HTERT RPE-1 (cell line): ENCODE results near the gene ZNF275.
"Not testable (repeated sequence)": the region's sequence is repeated elsewhere in the genome, so short reads cannot be mapped to it uniquely, and the experiment has no call there.

Experiments
- in situ Hi-C: fragments of 300-500 bp; cut with MboI; formaldehyde crosslinking; loops from 4 replicates; pipeline ENCODE4 v1.14.3; 2020; ENCODE audit warnings: low sequenced_read_pairs

Gene ZNF275, protein sequence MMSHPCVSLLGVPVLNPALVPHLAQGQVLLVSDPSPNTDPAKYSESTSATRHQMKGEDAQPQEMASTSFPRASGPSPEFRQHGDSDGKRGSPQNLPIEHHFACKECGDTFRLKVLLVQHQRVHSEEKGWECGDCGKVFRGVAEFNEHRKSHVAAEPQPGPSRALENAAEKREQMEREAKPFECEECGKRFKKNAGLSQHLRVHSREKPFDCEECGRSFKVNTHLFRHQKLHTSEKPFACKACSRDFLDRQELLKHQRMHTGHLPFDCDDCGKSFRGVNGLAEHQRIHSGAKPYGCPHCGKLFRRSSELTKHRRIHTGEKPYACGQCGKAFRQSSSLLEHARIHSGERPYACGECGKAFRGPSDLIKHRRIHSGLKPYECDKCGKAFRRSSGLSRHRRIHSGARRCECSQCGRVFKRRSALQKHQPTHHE

DNA sequence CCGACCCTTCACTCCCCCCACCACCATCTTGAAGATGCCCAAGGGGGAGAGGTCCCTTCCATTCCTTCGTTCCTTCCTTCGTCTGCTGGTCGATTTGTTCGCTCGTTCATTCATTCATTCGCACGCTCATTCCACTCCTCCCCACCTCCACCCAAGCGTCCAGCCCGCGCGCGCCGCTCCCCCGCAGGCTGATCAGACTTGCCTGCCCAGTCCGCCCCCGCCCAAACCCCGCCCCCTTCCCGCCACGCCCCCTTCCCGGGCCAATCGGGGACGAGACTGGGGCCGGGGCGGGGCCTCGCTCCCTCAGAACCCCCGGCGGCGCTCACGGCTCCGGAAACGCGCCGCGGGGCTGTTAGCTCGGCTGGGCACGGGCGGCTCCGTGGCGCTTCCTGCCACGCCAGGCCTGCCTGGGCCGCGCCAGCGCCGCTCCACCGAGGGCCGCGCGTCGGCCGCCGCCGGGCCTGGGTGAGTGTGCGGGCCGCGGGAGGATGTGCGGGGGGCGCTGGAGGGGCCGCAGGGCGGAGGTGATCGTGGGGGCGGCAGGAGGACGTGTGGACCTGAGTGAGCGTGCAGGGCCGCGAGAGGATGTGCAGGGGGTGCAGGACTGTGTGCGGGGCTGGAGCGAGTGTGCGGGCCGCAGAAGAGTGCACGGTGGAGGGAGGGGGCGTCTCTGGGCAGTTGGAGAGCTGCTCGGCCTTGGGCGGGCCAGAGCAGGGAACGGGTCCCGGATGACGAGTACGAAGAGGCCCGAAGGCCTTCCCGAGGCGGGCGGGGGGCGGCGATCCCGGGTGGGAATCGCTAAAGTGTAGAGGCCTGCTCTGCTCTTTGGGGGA lies at the start of gene ZNF275:
TSS of gene ZNF275 (plus strand) at position 333 of the 833 bp plus-strand sequence. CDS start 2,527 bp downstream, outside the sequence.
- in situ Hi-C loops, result no loop called here

DNA sequence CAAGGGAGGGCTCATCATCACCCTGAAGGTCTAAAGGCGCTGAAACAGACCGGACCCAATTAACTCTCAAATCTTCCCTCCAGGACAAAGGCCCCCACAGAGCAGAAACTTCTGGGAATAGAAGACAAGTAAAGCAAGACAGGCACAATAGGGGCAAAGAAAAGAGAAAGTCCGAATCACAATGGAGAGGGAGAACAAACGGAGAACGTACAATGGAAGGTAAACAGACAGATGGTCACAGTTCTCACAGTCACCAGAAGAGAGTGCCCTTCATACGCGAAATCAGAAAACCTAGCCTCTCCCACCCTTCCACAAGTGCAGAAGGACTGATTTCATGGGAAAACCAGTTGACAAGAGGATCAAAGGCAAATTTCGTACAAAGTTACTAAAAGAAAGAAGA lies 48.3 kb upstream of the ZNF275 start:
- in situ Hi-C loops, result not testable (repeated sequence)

DNA sequence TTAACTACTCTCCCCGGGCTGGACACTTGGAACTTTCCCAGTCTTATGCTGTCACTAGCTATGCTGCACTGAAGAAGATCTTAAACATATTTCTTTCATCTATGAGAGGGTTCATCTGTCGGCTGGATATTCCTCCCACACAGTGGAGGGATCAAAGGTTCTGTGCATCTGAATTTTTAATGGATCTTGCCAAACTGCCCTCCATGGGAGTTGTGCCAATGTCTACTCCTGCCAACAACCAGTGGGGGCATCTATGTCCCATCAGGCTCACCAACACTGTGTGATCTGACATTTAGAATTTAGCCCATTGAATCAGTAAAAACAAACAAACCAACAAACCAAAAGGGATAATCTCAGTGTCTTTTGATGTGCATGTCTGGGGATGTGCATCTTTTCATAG lies 45.1 kb upstream of the ZNF275 start:
- in situ Hi-C loops, result not testable (repeated sequence)

DNA sequence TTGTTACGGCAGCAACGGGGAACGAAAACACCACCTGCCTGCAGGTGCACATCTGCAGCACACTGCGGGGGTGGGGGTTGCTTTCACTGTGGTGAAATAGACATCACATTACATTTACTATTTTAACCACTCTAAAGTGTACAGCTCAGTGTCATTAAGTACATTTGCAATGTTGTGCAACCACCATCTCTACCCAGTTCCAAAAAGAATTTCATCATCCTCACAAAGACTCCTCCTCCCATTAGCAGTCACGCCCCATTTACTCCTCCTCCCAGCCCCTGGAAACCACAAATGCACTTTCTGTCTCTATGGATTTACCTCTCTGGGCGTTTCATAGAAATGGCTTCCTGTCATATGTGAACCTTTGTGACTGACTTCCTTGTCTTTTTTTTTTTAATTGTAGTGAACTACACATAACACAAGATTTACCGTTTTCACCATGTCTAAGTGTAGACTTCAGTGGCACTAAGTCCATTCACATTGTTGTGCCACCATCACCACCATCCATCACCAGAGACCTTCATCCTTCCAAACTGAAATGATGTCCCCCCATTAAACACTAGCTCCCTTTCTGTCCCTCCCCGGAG lies 40.4 kb upstream of the ZNF275 start:
- in situ Hi-C loops, result not testable (repeated sequence)

DNA sequence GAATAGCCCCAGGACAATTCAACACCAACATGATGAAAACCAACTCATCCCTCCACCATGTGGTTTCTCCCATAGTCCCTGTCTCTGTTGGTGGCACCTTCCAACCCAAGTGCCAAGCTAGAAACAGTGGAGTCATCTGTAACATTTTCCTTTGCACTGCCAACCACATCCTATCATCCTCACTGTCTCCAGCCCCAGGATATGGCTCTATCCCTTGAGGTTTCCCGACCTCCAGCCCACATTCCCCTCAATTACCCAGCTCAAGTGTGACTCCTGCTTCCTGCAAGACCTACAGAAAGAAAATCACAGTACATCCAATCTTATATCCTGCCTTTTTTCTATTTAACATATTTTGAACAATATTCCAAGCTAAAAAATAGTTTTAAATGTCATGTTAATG lies 36.6 kb upstream of the ZNF275 start:
- in situ Hi-C loops, result no loop called here

DNA sequence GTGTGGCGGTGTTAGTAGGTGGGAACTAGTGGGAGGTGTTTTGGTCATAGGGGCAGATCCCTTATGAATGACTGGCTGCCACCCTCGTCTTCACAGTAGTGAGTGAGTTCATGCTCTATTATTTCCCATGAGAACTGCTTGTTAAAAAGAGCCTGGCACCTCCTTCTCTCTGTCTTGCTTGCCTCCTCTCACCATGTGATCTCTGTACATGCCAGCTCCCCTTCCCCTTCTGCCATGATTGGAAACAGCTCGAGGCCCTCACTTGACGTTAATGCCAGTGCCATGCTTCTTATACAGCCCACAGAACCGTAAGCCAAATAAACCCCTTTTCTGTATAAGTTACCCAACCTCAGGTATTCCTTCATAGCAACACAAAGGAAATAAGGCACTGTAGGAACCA lies 34.1 kb upstream of the ZNF275 start:
- in situ Hi-C loops, result no loop called here

DNA sequence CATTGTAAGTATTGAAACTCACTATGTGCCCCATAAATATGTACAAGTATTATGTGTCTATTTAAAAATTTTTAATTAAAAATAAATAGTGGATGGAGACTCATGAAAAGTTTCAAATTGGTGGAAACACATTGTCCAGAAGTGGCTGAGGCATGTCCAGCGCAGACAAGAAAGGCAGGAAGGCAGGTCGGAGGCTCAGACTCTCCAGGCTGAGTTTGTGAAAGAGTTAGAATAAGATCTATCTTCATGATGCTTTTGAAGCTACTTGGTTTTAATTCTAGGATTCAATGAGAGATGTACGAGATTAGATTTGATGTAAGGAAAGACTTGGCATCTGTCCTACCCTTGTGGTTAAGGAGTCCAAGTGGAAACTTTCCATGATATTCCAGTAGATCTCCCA lies 32.2 kb upstream of the ZNF275 start:
- in situ Hi-C loops, result no loop called here

DNA sequence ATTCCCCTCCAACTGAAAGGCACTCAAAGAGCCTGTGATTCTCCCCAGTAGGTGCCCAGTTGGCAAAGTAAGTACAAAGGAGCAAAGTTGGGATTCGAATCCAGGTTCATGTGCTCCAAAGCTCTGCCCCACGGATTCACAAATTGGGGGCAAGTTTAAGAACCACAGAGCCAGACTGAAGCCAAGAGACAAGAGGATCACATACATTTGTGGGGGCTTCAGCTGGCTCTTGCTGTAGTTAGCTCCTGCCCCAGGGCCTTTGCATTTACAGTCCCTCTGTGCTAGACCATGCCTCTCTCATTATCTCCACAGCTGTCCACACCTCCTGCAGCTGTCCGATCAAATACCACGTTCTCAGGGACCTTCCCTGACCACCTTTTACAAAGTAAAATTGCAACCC lies 31.2 kb upstream of the ZNF275 start:
- in situ Hi-C loops, result no loop called here

DNA sequence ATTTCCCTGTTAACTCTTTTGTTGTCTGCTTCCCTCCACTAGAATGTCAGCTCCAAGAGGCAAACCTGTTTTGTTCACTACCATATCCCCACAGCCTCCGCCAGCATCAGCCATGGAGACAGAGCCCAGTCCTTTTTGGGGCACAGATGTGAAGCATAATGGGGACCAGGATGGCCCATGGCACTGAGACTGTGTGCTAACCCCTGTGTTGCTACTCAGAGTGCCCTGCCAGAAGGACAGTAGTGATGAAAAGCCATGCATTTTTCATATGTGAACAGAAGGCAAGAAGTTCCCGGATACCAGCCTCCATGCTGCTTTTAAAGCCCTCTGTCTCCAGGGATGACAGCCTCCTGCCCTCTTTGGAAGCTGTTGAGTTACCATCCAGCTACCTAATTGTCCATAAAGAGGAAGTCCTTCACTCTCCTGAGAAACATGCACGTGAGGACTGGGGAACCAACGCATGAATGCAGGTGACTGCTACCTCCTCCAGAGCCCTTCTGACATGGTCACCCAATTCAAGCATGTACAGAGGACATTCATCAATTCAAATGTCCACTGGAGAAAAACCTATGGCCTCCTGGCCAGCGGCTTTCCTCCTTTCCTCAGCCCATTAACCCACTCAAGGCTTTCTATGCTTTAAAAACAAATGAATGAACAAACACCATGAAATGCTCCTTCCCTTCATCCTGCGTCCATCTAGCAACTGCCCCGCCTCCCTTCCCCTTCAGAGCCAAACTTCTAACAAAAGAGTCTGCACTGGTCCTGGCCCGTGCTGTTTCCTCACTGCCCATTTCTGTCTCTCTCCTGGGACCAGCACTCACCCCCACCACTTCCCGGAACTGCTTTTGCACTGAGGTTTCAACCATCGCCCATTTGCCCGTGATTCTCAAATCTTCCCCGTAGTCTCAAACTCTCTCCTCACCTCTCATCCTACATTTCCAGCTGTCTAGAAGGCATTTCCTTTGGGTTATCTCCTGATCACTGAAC lies 30.4 kb upstream of the ZNF275 start:
- in situ Hi-C loops, result no loop called here

DNA sequence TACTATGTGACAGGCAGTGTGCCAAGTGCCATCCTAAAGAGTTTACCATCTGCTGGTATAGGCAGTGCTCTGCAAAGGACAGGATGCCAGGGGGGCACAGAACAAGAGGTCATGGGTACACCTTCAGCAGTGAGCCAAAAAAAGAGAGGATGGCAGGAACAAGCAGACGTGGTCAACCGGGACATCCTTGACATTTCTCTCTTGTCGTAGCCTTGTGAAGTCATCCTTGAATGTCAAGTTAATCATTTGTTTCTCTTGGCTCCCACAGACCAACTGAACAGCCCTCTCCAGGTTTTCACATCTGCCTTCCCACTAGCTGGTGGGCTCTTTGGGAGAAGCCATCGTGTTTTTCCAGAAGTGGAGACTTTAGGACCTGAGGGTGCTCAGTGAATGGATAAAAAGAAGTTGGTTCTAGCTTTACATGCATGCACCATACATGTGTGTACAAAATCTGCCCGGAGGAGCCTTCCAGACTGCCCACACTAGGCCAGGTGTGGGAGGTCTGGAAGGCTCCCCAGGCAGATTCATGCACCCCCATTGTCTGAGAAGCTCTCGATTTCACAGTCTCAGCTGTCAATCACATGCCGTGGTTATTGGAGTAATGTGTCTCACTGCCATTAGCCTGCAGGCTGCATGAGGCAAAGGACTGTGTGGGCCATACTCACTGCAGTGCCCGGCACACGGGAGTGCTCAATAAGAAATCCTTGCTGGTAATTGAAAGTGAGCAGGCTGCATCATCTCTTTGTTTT lies 28.8 kb upstream of the ZNF275 start:
- in situ Hi-C loops, result no loop called here

DNA sequence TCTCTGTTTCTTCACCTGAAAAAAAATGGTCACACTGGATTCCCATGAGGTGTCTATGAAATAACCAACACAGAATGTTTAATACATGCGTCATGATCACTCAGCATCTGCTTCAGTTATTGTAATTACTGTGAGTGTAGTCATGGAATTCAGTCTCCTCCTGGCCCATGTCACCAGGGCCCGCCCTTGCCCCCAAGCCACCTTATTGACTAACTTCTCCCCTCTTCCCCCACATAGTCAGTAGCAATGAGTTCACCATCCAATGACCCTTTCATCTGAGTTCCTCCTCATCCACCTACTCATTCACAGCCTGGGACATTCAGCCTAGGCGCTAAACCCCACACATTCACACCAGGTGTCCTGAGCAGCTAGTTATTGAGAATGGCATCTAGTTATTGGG lies 28.0 kb upstream of the ZNF275 start:
- in situ Hi-C loops, result no loop called here

DNA sequence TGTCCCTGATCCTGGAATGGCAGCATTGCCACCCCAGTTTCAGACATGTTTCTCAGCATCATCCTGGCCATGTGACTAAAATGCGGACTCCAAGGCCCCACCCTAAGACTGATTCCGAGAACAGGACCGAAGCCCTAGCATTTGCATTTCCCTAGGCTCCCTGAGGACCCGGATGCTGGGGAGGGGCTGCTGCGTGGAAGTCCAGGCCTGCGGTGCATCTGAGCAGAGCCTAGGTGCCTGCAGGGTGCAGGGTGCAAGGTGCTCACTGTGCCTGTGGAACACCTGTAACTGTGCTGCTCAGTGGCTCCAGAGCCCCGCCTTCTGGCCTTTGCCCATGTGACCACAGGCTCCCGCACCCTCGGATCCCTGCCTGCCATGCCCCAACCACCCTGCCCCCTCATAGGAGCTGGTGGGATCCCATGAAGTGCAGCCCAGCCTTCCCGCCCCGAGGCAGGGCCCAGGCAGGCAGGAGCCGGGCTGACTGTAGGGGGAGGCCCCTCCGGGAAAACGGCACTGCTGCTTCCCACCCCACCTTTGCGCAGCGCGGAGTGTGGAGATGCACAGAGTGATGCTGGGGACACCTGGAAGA lies 27.3 kb upstream of the ZNF275 start:
- in situ Hi-C loops, result no loop called here

DNA sequence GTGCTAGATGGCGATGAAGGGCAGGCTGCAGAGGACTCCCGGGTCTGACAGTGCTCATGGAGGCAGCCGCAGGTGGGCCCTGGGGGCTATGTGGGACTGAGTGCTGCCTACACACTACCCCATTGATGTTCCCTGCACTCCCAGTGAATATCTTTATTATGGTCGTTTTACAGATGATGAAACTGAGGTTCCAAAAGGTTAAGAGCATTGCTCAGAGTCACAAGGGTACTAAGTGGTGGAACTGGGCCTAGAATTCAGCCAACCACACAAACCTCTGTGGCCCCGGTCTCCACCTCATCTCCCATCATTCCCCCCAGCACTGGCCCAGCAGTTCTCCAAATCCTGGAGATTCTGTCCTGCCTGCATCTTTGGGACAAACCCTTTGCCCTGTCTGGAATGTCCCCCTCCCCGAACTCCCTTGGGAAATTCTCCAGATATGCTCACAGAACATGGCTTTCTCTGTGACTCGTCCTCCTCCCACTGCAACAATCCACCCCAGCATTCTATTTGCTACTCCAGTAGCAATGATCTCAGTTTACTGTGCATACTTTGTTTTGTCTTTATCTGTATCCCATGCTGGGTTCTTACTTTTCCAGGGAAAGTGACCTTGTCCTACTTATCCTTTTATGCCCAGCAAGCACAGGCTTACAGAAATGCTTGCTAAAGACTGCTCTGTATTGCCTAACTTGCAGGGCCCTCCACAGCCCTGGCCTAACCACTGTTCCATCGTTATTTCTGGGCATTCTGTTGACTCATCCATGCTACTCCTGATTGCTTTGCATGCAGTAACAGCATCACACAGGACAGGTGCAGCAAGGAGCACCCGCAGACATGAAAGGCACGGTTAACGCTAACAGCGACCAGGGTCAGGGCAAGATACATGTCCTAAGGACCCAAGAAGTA lies 26.4 kb upstream of the ZNF275 start:
- in situ Hi-C loops, result no loop called here

DNA sequence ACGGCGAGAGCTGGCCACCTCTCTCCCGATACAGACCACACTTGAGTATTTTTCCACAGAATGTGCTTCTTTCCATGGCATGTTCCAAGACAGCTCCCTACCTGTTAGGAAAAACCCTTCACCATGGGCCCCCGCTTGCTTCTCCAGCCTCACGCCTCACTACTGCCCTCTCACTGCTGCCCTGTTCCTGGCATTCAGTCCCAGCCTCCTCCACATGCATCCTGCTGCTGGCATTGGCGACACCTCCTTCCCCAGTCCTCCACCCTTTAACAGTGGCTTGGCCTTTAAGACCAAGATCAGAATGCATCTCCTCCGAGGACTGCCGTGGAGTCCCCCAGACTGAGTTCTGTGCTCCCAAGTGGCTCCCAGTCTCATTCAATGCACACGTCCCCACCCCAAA lies 23.1 kb upstream of the ZNF275 start:
- in situ Hi-C loops, result no loop called here

DNA sequence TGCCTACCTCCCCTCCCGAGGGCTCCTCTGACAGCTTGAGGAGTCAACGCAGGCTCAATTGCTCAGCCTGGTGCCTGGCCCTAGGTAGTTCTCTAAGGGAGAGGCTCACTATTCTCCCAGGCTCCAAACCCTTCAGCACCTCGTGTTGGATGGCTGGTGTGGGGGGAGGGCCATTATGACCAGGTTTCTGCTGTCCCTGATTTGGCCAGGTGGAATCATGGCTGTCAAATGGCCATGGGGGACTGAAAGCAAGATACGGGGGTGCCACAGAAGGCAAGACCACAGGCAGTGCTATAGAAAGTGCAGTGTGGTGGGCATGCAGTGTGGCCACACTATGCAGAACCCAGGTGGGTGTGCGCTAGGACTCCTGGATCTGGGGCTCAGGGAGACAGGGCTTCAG lies 21.9 kb upstream of the ZNF275 start:
- in situ Hi-C loops, result no loop called here

DNA sequence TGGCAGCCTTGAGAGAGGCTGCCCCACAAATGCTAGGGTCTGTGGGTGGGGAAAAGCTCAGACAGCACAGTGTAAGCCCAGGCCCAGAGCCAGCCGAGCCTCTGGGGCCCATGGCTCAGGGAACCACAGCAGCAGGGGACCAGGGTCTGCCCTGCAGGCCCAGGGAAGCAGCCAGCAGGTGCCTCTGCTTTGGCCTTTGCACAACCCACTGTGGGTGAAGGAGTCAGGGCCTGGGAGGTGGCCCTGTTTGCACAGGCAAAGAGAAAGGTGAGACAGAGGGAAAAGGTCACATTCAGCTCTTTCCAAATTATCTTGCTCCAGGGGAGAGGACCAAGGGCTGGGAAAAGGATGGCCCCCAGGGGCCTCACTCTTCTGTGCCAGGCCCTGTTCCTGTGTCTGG lies 21.1 kb upstream of the ZNF275 start:
- in situ Hi-C loops, result no loop called here

DNA sequence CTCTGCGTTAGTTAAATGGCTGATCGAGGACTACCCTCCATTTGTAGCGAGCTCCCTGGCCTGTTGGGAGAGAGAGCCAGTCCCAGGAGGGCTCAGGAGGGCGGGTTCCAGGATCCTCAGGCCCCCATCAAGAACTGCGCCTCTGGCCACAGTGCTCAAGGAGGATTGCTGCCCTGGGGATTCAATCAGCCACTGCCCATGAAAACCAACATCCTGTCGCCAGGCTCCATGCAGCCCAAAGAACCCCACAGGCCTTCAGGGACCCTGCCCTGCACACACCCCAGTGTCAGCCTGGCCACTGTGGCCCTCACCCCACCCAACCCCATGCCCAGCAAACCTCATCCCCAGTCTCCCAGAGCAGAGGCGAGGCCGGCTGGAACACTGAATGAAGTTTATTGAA lies 16.6 kb upstream of the ZNF275 start:
- in situ Hi-C loops, result no loop called here

DNA sequence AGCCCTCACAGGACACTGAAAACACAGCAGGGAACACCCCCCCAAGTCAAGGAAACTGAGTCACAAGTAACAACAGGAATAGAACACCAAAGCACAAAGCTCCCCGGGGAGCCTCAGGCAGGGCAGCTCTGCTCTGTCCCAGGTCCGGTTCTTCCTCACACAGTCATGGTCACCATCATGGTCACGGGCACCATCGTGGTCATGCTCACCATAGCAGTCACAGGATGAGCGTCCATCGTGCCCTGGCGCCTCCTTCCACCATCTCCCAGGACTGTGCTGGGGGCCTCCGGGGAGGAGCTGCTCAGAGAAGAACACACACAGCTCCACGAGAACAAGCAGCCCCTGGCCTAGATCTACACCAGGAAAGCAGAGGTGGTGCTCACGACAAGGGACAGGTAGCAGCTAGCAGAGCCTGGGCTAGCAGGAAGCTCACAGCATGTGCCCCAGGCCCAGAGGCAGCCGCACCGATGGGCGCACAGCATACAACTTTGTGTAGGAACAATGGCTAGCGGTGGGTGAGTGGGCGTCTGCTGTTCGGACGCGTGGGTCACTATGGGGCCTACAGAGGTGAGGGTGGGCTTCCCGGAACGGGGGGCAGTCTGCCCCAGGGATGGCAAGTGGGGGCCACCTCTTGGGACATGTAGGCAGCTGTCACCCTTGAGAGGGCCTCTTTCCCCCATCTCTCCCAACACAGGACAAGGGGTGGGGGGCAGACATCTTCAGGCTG lies 15.8 kb upstream of the ZNF275 start:
- in situ Hi-C loops, result no loop called here
